Adipocyte (in vitro differentiated cells): ENCODE measurements around the gene DLG2.

Experiments
- DNase-seq: peaks from one replicate; pipeline ENCODE4 v3.0.0-alpha.2; 2015; ENCODE audit warnings: low read depth
- H3K27me3 ChIP-seq: replicated peaks from 2 replicates; pipeline ENCODE4 v1.7.0; 2013; ENCODE audit warnings: mild to moderate bottlenecking, low read length, moderate library complexity; ENCODE audit not compliant: control insufficient read depth, insufficient read depth
- H3K36me3 ChIP-seq: 2 replicates; pipeline ENCODE4 v1.7.0; 2013; ENCODE audit warnings: low read length, mild to moderate bottlenecking, moderate library complexity; ENCODE audit not compliant: control insufficient read depth, insufficient read depth, severe bottlenecking
- H3K4me1 ChIP-seq: 2 replicates; pipeline ENCODE4 v1.7.0; 2013; ENCODE audit warnings: mild to moderate bottlenecking, low read length, moderate library complexity; ENCODE audit not compliant: control insufficient read depth, insufficient read depth
- H3K4me3 ChIP-seq: 2 replicates; pipeline ENCODE4 v1.7.0; 2013; ENCODE audit warnings: mild to moderate bottlenecking, low read length, moderate library complexity
- H3K9ac ChIP-seq: 2 replicates; pipeline ENCODE4 v1.7.0; 2013; ENCODE audit warnings: mild to moderate bottlenecking, low read length, moderate library complexity
- H3K9me3 ChIP-seq: 2 replicates; pipeline ENCODE4 v1.7.0; 2013; ENCODE audit warnings: mild to moderate bottlenecking, low read length, moderate library complexity; ENCODE audit not compliant: control insufficient read depth

Gene DLG2

DNA sequence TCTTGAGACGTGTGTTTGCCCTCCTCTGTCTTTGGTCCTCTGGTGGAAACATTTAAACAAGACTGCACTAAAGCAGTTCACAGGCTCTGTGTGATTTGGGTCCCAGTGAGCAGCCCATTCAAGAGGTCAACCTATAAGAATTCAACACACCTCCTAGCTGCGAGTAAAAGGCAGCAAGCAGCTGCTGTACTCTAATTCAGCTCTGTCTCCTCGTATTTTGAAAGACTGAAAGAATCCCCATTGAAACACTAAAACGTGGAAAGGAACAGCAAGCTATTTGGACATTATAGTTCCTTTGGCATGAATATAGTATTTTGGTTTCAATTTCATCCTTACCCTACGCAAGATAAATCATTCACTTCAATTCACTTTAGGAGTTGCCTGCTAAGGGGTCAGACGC lies 1046.7 kb downstream of the DLG2 start:
- no peak for DNase-seq
- Histone ChIP-seq H3K9ac (no peak overlapping the region), H3K9me3 (no peaks in the 10 kb centered on the region), H3K27me3 (no peaks in the 10 kb centered on the region), H3K4me3 (no peak overlapping the region), H3K4me1 (no peaks in the 10 kb centered on the region), H3K36me3 (no peaks in the 10 kb centered on the region)

DNA sequence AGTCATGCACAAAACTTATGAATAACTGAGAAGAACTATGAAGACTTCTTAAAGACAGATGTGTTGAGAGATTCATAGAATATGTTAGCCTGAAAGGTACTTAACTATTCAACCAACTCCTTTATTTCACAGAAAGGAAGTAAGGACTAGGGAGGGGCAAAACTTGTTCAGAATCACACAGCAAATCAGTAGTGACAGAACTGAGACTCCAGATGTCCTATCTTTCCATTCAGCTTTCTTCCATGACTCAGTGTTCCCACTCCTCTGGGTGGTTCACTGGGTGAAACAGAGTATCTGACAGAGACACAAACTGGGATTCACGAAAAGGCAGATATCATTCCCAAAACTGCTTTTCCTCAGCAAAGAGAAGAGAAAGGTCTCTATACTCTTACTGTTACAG lies 1053.3 kb downstream of the DLG2 start:
- peaks cover 3% of the 10 kb centered on the region for H3K4me1 ChIP-seq
- peaks cover 5% of the 10 kb centered on the region for H3K9me3 ChIP-seq
- H3K9ac ChIP-seq, result no peak overlapping the region
- no peak overlapping the region for H3K4me3 ChIP-seq
- no peaks in the 10 kb centered on the region for H3K36me3 ChIP-seq
- H3K27me3 ChIP-seq, result no peaks in the 10 kb centered on the region
- DNase-seq, result no peak

DNA sequence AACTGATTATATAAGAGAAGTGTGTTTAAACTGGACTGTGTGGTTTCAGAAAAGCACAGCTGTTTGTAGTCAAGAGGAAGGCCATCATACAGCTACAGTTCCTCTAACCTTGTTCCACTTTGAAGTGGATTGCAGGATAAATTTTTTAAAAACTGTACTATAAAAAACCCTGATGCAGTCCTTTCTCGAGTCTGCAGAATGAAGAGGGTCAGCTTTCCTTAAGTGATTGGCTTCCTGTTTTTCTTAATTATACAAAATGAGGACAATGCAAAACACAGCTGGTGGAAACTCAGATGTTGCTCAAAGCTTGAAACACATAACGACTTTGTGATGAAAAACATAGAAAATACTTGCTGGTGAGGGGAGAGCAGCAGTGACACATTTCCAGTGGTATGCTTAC lies 1060.5 kb downstream of the DLG2 start:
- H3K9ac ChIP-seq, result no peak overlapping the region
- no peaks in the 10 kb centered on the region for H3K27me3 ChIP-seq
- no peaks in the 10 kb centered on the region for H3K4me1 ChIP-seq
- no peak overlapping the region for H3K4me3 ChIP-seq
- no peaks in the 10 kb centered on the region for H3K36me3 ChIP-seq
- peaks cover 5% of the 10 kb centered on the region for H3K9me3 ChIP-seq
- DNase-seq, result no peak

DNA sequence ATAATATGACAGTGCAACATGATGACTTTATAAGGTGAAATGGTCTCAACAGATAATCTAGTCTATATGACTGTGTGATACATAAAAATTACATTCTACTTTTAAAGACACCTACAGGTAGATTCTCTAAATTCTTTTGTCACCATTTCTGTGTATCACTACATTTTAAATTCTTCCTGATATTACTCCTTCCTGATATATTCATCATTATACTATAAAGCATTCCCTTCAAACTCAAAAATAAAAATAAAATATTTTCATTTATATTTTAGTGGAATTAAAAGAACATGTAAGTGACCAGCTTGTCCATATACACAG lies 1062.3 kb downstream of the DLG2 start:
- Histone ChIP-seq H3K4me3 (no peak overlapping the region), H3K4me1 (no peaks in the 10 kb centered on the region), H3K27me3 (no peaks in the 10 kb centered on the region), H3K9me3 (peaks cover 5% of the 10 kb centered on the region), H3K9ac (no peak overlapping the region), H3K36me3 (no peaks in the 10 kb centered on the region)
- DNase-seq, result no peak

DNA sequence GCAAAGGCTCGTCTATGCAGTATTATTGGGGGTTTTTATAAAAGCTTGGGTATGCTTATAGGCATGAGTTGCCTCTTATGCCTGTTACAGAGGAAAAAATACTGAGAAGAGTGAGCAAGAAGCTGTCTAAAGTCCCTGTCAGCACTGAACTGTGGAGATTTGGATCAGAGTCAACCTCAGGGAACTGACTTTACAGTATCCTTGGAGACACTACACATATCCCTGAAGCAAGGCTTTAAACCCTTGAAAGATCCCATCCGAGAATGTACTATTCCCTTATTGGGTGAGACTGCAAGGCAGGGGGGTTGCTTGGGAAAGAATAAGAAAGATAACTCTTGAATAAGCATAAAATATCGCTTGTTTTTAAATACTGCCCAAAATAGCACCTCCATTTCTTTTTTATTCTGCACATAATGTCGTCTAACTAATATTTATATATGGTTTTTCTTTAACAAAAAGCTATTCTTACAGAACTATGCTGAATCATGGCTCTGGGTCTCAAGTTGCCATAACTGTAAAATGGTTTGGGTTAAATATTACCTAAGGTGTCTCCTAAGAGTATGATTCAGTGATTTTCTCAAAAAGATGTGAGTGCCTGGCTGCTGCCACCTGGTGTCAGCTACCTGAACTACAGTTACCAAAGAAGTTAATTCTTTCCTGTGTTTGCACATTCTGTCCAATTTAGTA lies 1062.8 kb downstream of the DLG2 start:
- H3K9ac ChIP-seq, result no peak overlapping the region
- H3K4me1 ChIP-seq, result no peaks in the 10 kb centered on the region
- peaks cover 4% of the 10 kb centered on the region for H3K9me3 ChIP-seq
- no peak overlapping the region for H3K4me3 ChIP-seq
- H3K27me3 ChIP-seq, result no peaks in the 10 kb centered on the region
- DNase-seq, result peak; percentile 65
- H3K36me3 ChIP-seq, result no peaks in the 10 kb centered on the region

DNA sequence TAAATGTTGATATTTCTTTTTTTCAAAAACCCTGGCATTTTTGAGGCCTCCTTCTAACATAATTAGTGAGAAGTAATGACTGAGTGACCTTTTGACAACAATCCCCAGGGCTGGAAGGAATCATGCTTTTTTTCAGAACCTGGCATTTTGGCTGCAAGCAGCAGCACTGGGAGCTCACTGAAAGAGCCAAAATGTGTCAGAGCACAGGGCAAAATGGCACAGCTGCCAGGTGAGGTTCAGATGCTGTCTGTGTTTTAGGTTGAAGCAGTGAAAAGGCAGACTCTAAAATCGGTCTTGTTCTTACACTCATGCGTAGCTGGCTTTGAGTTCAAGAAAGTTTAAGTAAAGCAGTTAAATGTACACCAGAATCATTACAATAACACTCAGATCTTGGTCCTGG lies 1063.8 kb downstream of the DLG2 start:
- Histone ChIP-seq H3K4me1 (no peaks in the 10 kb centered on the region), H3K4me3 (no peak overlapping the region), H3K36me3 (no peaks in the 10 kb centered on the region), H3K9me3 (no peaks in the 10 kb centered on the region), H3K27me3 (no peaks in the 10 kb centered on the region), H3K9ac (no peak overlapping the region)
- DNase-seq, result no peak

DNA sequence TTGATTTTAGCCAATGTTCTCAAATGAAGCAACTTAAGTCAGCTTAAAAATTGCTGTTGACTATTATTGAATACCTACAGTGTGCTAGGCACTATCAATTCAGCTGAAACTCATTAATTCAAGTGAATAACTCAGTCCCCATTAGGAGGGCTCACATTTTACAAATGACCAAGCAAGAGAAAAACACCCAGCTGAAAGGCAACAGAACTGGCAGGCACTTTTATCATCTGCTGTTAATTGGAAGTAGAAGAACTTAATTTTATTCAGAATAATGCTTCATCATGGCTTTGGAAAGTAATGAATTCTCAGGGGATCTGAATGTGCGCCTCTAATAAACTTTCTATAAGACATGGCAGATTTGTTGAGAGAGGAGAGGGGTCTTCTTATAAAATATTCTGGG lies 1066.9 kb downstream of the DLG2 start:
- DNase-seq, result no peak
- Histone ChIP-seq H3K36me3 (no peaks in the 10 kb centered on the region), H3K9ac (no peak overlapping the region), H3K4me3 (no peak overlapping the region), H3K27me3 (no peaks in the 10 kb centered on the region), H3K4me1 (no peaks in the 10 kb centered on the region), H3K9me3 (no peaks in the 10 kb centered on the region)

DNA sequence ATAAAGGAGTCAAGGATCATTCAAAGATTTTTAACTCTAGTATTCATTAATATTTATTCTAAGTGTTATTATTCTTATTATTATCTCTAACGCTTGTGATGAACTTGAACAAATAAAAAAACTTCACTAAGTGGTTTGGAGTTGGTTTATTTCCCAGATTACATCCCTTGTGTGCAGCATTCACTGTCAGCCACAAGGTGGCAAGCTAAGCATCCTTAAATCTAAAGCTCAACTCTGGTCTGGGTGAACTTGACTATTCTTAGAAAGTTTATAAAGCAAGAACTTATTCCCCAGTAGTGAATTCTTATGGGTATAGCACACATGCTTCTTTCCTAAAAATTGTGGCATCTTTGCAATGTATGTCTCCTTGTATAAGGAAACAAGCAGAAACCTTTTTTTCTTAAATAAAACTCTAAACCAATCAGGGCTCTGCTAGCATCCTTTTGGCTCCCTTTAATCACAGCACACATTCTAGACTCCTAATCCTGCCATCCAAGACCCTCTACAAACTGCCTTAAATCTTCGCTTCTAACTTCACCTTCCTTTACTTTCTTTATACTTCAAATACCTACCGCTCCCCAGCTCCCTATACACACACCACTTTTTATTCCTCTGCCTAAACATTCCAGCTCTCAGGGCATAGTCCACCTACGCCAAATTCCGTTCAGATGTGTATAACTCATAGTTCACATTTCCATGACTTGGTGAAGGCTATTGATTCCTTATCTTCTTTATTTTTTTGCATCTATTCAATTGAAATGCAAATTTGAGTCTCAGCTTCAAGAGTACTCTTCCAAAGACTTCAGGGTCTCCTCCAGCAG lies 1068.8 kb downstream of the DLG2 start:
- no peaks in the 10 kb centered on the region for H3K9me3 ChIP-seq
- H3K9ac ChIP-seq, result no peak overlapping the region
- no peaks in the 10 kb centered on the region for H3K36me3 ChIP-seq
- H3K4me3 ChIP-seq, result no peak overlapping the region
- peak; percentile 76 for DNase-seq
- no peaks in the 10 kb centered on the region for H3K27me3 ChIP-seq
- H3K4me1 ChIP-seq, result no peaks in the 10 kb centered on the region

DNA sequence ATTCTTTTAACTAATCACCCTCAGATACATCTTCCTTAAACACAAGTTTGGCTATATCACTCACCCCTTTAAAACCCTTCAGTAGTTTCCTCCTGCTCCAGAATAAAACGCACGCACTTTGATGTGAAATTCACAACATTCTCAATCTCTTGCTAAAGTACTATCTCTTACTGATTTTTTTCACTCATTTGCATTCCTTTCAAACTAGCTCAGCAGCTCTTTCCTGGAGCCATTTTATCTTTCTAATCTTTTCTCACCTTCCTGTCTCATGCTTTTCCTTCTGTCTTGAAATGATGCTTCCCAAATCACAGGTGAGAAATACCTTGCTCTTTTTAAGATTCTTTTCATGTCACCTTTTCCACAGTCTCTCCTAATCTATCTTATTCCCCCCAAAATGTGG lies 1074.4 kb downstream of the DLG2 start:
- H3K9me3 ChIP-seq, result no peaks in the 10 kb centered on the region
- H3K36me3 ChIP-seq, result no peaks in the 10 kb centered on the region
- DNase-seq, result no peak
- no peaks in the 10 kb centered on the region for H3K27me3 ChIP-seq
- H3K4me1 ChIP-seq, result no peaks in the 10 kb centered on the region
- H3K4me3 ChIP-seq, result no peak overlapping the region
- no peak overlapping the region for H3K9ac ChIP-seq

DNA sequence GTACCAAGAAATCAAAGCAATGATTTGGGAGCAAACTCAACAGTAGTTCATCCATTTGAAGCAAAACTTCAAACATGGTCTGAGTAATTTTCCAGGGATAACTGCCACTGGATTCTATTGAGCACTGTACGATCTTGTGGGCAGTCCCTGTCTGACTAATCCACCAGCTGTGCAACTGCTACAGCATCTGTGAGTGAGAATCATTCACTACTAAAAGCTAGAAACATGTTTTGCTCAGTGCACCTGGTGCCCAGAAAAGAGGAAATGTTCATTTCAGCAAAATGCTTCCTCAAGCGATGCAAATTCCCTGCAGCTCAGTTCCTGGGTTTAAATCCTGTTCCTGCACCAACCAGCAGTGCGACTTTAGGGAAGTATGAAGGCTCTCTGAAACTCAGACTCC lies 1077.9 kb downstream of the DLG2 start:
- no peaks in the 10 kb centered on the region for H3K27me3 ChIP-seq
- no peak overlapping the region for H3K4me3 ChIP-seq
- DNase-seq, result no peak
- H3K9ac ChIP-seq, result no peak overlapping the region
- H3K4me1 ChIP-seq, result no peaks in the 10 kb centered on the region
- no peaks in the 10 kb centered on the region for H3K36me3 ChIP-seq
- H3K9me3 ChIP-seq, result no peaks in the 10 kb centered on the region

DNA sequence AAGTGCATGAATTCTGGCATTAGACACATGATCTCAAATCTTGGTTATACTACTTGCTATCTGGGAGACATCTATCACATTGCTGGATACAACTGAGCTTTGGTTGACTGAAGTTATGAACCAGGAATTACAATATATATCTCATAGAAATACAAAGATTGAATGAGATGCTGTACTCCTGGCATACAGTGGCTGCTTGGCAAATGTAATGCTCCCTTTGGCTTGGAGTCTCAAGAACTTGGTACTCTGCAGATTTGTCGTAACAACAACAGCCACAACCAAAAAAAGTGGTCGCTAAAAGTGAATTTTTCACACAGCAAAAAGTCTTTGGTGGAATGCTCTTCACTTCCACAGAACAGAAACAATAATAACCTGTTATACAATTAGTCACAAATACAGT lies 1082.6 kb downstream of the DLG2 start:
- H3K36me3 ChIP-seq, result no peaks in the 10 kb centered on the region
- H3K4me3 ChIP-seq, result no peak overlapping the region
- H3K9ac ChIP-seq, result no peak overlapping the region
- DNase-seq, result no peak
- H3K9me3 ChIP-seq, result no peaks in the 10 kb centered on the region
- H3K27me3 ChIP-seq, result no peaks in the 10 kb centered on the region
- H3K4me1 ChIP-seq, result peaks cover 11% of the 10 kb centered on the region
